ENCODE results near the gene TBC1D4. TPM values are rescaled to one million over a fixed set of nuclear protein-coding genes. Genes with fewer than 3 reads are reported as not detected.

TBC1D4 gene
- total RNA-seq, 2 donors from 2014 or later: 16.7 to 27.9 TPM

- H3K4me1 ChIP-seq: no peaks in the 10 kb centered on the region
- no peak for TF ChIP-seq CTCF (IDR thresholded peaks at IDR 0.05)
- H3K27ac ChIP-seq: no peak overlapping the region
- H3K9ac ChIP-seq (ENCODE audit: low read depth in 2 of 2, low read length in 2 of 2): no peak overlapping the region
- H3K4me3 ChIP-seq: no peak overlapping the region
- H3K27me3 ChIP-seq: no peaks in the 10 kb centered on the region
- no peaks in the 10 kb centered on the region for H3K36me3 ChIP-seq
- no peak for DNase-seq
- no peaks in the 10 kb centered on the region for H3K9me3 ChIP-seq
- intact Hi-C loops (cut with DNase I): no loop called here
Measured at GRCh38 chr13:75402787-75403186, 79.2 kb downstream of the TBC1D4 start.

DNA sequence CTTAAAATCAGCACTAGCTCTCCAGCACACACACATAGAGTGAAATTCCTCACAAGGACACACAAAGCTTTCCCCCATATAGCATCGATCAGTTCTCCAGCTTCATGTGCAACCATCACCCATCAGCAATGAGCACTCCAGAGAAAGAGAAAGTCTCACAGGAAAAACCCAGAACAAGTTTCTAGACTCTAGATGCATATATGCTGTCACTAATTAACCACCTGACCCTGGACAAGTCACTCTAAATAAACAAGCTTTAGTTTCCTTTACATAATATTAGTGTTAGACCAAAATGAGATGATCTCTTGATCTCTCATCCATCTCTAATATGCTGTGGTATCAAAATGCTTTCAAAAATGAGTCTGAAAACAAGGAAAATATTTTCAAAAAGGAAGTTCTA is 81.2 kb downstream of the TBC1D4 start:
- no peak overlapping the region for H3K27ac ChIP-seq
- no peak for TF ChIP-seq CTCF (IDR thresholded peaks at IDR 0.05)
- no peaks in the 10 kb centered on the region for H3K27me3 ChIP-seq
- H3K9ac ChIP-seq (ENCODE audit: low read depth in 2 of 2, low read length in 2 of 2): no peak overlapping the region
- intact Hi-C loops (cut with DNase I): no loop called here
- H3K36me3 ChIP-seq: no peaks in the 10 kb centered on the region
- H3K4me3 ChIP-seq: no peak overlapping the region
- H3K4me1 ChIP-seq: no peaks in the 10 kb centered on the region
- no peak for DNase-seq
- no peaks in the 10 kb centered on the region for H3K9me3 ChIP-seq

DNA sequence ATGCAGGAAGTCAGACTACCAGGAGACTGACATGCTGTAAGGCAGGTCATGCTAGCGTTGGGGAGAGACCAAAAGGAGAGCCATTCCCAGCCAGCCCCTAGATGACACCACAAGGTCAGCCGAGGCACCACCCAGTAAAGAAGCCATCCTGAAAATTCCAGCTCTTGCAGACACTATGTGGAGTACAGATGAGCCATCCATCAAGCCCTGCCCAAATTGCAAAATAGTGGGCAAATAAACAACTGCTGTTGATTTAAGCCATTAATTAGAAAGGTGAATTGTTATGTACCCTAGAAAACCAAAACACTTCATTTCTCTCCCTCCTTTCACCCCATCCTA is 82.1 kb downstream of the TBC1D4 start:
- no peaks in the 10 kb centered on the region for H3K4me1 ChIP-seq
- intact Hi-C loops (cut with DNase I): no loop called here

GRCh38 chr13:75399168-75399878 is 82.6 kb downstream of the TBC1D4 start:
- Histone ChIP-seq H3K27me3 (no peaks in the 10 kb centered on the region), H3K4me1 (no peaks in the 10 kb centered on the region), H3K9me3 (no peaks in the 10 kb centered on the region), H3K4me3 (no peak overlapping the region), H3K9ac (ENCODE audit: low read depth in 2 of 2, low read length in 2 of 2) (no peak overlapping the region), H3K36me3 (no peaks in the 10 kb centered on the region), H3K27ac (no peak overlapping the region)
- intact Hi-C loops (cut with DNase I): no loop called here
- no peak for TF ChIP-seq CTCF (IDR thresholded peaks at IDR 0.05)
- no peak for DNase-seq

More for the DNA sequence above, 82.1 kb downstream of the TBC1D4 start:
- DNase-seq: no peak
- no peak overlapping the region for H3K27ac ChIP-seq
- no peaks in the 10 kb centered on the region for H3K36me3 ChIP-seq
- no peak overlapping the region for H3K4me3 ChIP-seq
- TF ChIP-seq CTCF (IDR thresholded peaks at IDR 0.05): no peak
- H3K9me3 ChIP-seq: no peaks in the 10 kb centered on the region
- no peak overlapping the region for H3K9ac ChIP-seq (ENCODE audit: low read depth in 2 of 2, low read length in 2 of 2)
- no peaks in the 10 kb centered on the region for H3K27me3 ChIP-seq

DNA sequence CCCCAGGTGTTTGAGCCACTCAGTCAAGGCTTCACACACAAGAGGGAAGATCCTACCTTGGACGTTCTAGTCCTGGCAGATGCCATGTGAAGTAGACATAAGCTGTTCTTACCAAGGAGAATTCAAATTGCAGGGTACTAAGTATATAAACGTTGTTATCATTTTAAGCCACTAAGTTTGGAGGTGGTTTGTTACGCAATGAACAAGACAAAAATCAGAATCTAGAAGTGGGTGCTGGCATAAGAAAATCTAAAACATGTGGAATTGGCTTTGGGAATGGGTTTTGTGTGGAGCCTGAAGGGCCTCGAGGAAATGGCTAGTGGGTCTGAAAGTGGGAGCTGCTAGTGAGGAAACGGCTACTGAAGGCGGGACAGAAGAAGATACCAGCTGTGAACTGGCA is 83.9 kb downstream of the TBC1D4 start:
- no peaks in the 10 kb centered on the region for H3K4me1 ChIP-seq
- DNase-seq: no peak
- no peak overlapping the region for H3K9ac ChIP-seq (ENCODE audit: low read depth in 2 of 2, low read length in 2 of 2)
- no peak overlapping the region for H3K27ac ChIP-seq
- no peak overlapping the region for H3K4me3 ChIP-seq
- no peaks in the 10 kb centered on the region for H3K9me3 ChIP-seq
- no peak for TF ChIP-seq CTCF (IDR thresholded peaks at IDR 0.05)
- intact Hi-C loops (cut with DNase I): no loop called here
- no peaks in the 10 kb centered on the region for H3K27me3 ChIP-seq
- H3K36me3 ChIP-seq: no peaks in the 10 kb centered on the region

Data from colonic mucosa (tissue), 4 donors.